WI38 (cell line): ENCODE data around the gene CASQ2.

Source experiments
- H3K4me3 ChIP-seq: 2 replicates; pipeline ENCODE4 v1.5.1; 2011; ENCODE audit warnings: low read depth, mild to moderate bottlenecking, control low read depth, low read length
- CTCF ChIP-seq: IDR thresholded peaks from 2 replicates; pipeline ENCODE4 v1.5.1; 2012; ENCODE audit warnings: low read depth, mild to moderate bottlenecking, control low read depth, low read length

CASQ2 gene

GRCh38 chr1:115654663-115655305 is 113.7 kb downstream of the CASQ2 start:
- TF ChIP-seq CTCF, result no peak
- H3K4me3 ChIP-seq, result no peak overlapping the region

GRCh38 chr1:115654125-115654524 is 114.4 kb downstream of the CASQ2 start:
- no peak overlapping the region for H3K4me3 ChIP-seq
- TF ChIP-seq CTCF, result no peak

GRCh38 chr1:115652236-115652788 is 116.2 kb downstream of the CASQ2 start:
- H3K4me3 ChIP-seq, result no peak overlapping the region
- no peak for TF ChIP-seq CTCF

GRCh38 chr1:115651391-115651790 is 117.1 kb downstream of the CASQ2 start:
- H3K4me3 ChIP-seq, result no peak overlapping the region
- TF ChIP-seq CTCF, result no peak

- no peak overlapping the region for H3K4me3 ChIP-seq
- no peak for TF ChIP-seq CTCF
Measured at GRCh38 chr1:115650961-115651360, 117.6 kb downstream of the CASQ2 start.
